DMS114 treated with DMSO at 0.1 percent for 48 hours (cell line): ENCODE measurements around the gene SLC35A5.

Source experiments
- DNase-seq: peaks from one replicate; lab custom pipeline; 2025; ENCODE audit not compliant: unreplicated experiment; lab: John Stamatoyannopoulos, UW

SLC35A5 gene

DNA sequence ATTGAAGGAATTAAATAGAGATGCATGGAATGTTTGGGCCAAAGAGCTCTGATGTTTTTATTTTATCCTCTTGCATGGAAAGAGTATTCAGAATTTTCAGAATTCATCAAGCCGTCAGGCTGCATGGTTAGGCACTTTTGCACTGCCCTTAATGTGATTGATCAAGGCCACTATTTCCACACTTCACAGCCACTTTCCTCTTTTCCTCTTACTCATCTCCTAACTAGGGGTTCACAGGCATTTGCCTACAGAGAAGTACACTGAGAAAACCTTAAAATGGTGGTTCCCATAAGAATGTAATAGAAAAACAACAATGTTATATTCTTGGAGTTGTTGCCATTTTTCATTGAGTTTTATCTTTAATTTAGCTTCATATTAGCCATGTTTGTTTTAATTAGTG is 10.9 kb downstream of the SLC35A5 start:
- no peak for DNase-seq

- no peak for DNase-seq
Observed at GRCh38 chr3:112579232-112579631, 17.4 kb downstream of the SLC35A5 start.

DNA sequence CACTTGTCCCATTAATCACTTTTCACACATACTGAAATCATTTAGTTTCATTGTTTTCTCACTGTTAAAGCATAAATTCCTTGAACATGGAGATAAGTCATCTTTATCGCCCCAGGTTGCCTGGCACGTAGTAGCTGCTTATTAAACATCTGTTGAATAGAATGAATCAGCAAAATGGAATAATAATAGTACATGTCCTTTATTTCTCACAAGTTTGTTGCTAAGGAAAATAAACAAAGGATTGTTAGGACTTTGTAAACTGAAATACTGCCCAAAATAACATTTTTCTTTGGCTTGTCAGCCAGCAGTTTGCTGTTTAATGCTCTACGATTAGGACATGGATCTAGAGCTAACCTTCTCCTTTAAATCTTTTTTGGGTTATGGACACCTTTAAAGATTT is 17.9 kb downstream of the SLC35A5 start:
- no peak for DNase-seq

DNA sequence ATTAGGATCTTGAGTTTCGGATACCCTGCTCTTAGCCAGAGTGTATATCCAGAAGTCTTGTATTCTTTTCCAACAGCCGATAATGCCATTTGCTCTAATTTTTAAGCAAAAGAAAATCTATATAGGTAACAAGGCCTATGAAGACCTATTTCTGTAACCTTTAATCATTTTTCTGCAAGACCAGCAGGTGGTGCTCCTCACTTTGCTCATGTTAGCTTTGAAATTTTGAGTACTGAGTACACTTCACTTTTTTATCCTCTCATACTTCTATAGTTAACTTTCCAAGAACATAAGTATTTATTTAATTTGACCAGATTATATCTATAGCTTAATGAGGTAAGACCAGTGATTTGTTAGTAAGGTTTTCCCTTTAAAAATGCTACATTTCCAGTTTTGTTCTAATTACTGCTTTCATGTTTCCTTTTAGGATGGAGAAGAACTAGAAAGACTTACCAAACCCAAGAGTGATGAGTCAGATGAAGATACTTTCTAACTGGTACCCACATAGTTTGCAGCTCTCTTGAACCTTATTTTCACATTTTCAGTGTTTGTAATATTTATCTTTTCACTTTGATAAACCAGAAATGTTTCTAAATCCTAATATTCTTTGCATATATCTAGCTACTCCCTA is 20.5 kb downstream of the SLC35A5 start:
- peak; percentile 33 for DNase-seq

DNA sequence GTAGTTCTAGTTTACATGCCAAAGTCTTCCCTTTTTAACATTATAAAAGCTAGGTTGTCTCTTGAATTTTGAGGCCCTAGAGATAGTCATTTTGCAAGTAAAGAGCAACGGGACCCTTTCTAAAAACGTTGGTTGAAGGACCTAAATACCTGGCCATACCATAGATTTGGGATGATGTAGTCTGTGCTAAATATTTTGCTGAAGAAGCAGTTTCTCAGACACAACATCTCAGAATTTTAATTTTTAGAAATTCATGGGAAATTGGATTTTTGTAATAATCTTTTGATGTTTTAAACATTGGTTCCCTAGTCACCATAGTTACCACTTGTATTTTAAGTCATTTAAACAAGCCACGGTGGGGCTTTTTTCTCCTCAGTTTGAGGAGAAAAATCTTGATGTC is 21.3 kb downstream of the SLC35A5 start:
- no peak for DNase-seq

DNA sequence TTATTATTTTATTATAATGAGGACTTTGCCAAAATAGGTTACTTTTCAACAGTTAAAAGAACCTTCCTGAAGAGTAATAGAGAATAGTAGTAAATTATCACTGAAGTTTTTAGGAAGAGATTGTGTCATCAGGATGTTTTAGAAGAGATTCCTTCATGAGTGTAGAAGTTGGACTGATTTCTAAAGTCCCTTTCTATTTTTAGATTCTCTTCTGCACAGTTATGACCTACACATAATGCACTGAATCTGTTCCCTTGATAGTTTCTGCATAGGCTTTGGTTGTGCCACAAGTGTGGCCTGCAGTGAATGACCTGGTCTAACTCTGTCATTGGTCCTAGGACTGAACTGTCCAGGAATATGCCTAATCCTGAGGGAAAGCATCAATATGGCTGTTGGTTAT is 23.9 kb downstream of the SLC35A5 start:
- no peak for DNase-seq

GRCh38 chr3:112587336-112587735 is 25.5 kb downstream of the SLC35A5 start:
- DNase-seq, result no peak

- DNase-seq, result no peak
Observed at GRCh38 chr3:112593258-112593657, 31.4 kb downstream of the SLC35A5 start.

- DNase-seq, result no peak
Observed at GRCh38 chr3:112594856-112595255, 33.0 kb downstream of the SLC35A5 start.

DNA sequence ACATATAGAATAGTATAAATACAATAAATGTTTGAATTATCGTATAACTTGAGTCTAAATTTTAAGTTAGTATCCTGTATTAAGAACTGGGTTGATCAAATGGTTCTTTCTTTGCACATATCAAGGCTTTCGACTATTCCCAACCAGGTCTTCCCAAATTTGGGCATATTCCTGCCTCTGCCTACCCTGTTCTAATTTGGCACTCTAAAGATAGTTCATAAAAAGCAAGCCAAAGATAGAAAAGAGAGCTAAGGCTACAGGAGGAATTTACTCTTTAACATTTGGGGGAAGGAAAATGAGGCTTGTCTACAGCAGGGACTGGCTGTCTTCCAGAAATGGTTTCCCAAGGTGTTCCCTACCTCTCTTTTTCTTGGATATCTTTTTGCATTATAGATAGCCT is 36.1 kb downstream of the SLC35A5 start:
- DNase-seq, result no peak

GRCh38 chr3:112598731-112599130 is 36.9 kb downstream of the SLC35A5 start:
- DNase-seq, result no peak

DNA sequence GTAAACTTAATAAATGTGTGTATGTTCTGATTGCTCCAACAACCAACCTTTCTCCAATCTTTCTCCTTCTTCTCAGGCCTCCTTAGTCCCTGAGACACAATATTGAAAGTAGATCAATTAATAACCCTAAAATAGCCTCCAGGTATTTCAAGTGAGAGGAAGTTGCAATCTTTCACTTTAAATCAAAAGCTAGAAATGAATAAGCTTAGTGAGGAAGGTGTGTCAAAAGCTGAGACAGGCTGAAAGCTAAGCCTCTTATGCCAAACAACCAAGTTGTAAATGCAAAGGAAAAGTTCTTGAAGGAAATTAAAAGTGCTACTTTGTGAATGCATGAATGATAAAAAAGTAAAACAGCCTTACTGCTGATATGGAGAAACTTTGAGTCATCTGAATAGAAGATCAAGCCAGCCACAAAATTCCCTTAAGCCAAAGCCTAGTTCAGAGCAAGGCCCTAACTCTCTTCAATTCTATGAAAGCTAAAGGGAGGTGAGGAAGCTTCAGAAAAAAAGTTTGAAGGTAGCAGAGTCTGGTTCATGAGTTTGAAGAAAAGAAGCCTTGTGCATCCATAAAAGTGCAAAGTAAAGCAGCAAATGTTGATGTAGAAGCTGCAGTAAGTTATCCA is 40.5 kb downstream of the SLC35A5 start:
- no peak for DNase-seq

GRCh38 chr3:112604536-112604935 is 42.7 kb downstream of the SLC35A5 start:
- no peak for DNase-seq

- DNase-seq, result no peak
Observed at GRCh38 chr3:112605285-112605684, 43.4 kb downstream of the SLC35A5 start.

DNA sequence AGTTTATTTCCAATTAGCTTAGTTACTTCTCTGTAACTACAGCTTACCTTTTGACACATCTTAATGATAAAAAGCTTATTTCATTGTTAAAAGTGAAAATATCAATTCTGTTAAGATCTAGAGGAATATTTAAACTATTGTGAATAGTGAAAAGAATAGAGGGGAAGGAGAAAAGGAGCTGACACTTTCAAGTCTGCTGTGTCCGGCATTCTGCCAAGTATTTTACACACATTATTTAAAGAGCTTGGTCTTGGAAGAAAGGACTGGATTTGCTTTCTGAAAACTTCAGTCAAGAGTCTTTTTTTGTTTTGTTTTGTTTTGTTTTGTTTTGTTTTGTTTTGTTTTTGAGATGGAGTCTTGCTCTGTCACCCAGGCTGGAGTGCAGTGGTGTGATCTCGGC is 44.3 kb downstream of the SLC35A5 start:
- DNase-seq, result no peak

DNA sequence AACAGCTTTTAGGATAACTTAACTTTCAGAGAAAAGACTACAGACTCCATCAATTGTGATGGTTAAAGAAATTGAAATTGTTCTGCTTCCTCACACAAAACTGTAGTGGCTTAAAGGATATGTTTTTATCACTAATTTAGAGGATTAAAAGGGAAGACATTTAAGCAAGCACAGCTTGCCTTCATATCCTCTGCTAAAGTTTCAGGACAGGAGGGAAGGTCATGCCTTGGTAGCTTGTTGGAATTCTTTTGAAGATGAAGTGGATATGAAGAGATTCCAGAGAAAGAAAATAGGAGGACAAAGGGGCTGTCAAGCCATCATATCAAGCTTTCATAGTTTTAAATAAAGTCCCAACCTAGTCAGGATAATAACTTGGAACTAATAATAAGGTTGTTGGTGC is 46.0 kb downstream of the SLC35A5 start:
- no peak for DNase-seq

DNA sequence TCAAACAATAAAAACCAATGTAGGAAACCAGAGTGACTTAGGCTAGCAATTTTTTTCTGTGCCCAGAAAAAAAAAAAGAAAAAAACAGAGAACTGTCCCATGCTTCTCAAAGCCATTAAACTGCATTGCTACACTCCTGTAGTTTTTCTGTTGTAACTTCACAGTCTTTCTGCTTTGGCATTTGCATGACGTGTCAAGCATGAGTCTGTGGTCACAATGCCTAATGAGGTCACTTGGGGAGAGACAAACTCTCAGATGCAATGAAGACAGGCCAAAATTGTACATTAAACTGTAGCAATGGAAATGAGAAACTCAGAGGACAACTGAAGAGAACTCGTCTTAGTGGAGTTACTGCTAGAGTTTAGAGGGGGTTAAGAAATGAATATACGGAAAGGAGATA is 48.3 kb downstream of the SLC35A5 start:
- DNase-seq, result no peak

DNA sequence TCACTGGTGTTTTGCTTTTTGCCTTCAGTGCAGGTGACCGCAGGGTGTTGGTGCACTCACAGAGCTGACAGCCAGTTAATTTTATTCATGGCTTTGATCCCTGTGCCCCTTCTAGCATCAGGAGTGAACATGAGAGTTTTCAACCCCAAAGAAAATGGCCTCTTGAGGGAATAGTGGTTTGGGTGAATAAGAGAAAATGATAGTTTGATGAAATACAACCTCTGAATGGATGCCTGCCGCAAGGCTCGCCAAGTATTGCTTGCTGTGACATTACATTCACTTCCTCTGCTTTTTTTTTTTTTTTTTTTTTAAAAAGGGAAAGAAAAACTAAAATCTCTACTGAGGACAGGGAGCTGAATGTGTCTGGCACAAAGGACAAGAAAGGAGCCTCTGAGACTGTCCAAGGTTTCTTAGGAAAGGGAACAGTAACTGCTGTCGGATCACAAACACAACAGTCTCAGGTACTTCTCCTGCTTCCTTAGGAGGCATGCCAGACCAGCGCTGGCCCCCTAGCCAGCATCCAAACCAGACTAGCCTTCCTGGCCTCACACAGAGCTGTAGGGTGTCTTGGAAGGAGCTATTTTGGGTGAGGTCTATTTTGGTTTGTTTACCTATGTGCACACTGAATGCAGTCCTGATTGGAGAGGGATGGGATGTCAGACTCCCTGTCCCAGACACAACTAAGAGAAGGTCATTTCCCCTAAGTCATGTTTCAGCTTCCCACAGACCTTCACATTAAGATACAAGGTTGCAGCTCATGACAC is 50.1 kb downstream of the SLC35A5 start:
- DNase-seq, result no peak

- no peak for DNase-seq
Observed at GRCh38 chr3:112615989-112616731, 54.3 kb downstream of the SLC35A5 start.

DNA sequence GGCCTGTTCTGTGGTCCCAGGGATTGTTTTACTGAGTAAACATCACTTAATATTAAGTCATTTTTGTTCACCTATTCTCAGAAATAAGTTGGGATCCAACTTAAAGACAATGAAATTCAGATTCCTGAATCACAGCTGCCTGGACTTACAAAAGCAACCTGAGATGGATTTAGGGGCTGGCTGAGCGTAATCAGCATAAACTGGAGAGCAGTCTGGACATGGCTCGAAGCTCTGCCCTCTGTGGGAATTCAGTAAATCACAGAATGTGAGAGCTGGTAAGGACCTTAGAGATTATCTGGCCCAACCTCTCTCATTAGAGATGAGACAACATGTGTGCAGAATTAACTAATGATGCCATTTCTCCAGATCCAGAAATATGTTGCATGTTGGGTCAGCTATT is 55.4 kb downstream of the SLC35A5 start:
- DNase-seq, result no peak

- no peak for DNase-seq
Observed at GRCh38 chr3:112619295-112619694, 57.5 kb downstream of the SLC35A5 start.

GRCh38 chr3:112623213-112623612 is 61.4 kb downstream of the SLC35A5 start:
- DNase-seq, result no peak
